Vagina (tissue), 2 donors: ENCODE data around the gene NTF4.

Experiments used
- CTCF ChIP-seq, 3 experiments: fragments of 450-650 bp in 2 of 3; fragments of 200-600 bp in 1 of 3; sonication (generic) in 1 of 3; IDR thresholded peaks; one replicate each; pipeline ENCODE4 v1.5.1; 2017 to 2019; ENCODE audit warnings: antibody characterized with exemption in 3 of 3, mild to moderate bottlenecking in 2 of 3, moderate library complexity in 2 of 3
- POLR2A ChIP-seq, 2 donors: fragments of 450-650 bp; IDR thresholded peaks; one replicate each; pipeline ENCODE4 v1.6.1; 2017; ENCODE audit warnings: antibody characterized with exemption in 2 of 2, mild to moderate bottlenecking in 2 of 2, moderate library complexity in 2 of 2
- POLR2AphosphoS5 ChIP-seq, 2 donors: sonication (generic); formaldehyde crosslinking; IDR thresholded peaks; one replicate each; pipeline ENCODE4 v1.9.0; 2017; ENCODE audit warnings: antibody characterized with exemption in 2 of 2, mild to moderate bottlenecking in 2 of 2, low read depth in 1 of 2; ENCODE audit not compliant: insufficient read depth in 1 of 2

DNA sequence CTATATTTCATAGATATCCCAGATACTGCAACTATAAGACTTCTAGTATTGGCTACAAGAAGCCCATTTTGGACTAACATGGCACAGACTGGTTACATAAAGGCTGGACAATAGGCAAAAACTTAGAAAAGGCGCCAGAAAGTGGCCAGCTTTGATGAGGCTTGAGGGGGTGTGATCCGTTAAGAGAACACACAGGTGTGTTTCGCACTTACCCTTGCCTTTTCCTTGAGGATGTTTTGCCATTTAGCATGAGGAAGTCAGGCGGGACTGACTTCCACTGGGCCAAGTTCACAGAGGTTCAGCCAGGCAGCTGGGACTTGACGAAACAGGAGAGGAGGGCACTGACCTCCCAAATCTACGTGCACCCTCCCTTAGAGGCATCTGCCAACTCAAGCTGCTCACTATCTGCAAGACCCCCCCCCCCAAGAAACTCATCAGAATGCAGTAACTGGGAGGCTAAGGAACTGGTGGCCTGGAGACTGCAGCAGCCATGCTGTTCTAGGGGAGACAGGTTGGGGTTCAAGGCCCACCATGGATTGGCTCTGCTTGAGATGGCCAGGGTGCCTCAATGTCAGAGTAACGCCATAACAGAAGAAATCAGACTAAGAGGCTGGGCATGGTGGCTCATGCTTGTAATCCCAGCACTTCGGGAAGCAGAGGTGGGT is 45.1 kb upstream of the NTF4 start:
- TF ChIP-seq CTCF (IDR thresholded peaks at IDR 0.05) (no peak), POLR2A (IDR thresholded peaks at IDR 0.05) (no peak), POLR2AphosphoS5 (IDR thresholded peaks at IDR 0.05; ENCODE audit: insufficient read depth in 1 of 2, low read depth in 1 of 2) (no peak)
